Hematopoietic multipotent progenitor cell treated with erythropoietin and hydrocortisone succinate and interleukin-3 and kit ligand, for 17 days (in vitro differentiated cells): ENCODE results near the gene PRKAB1.
A peak's percentile ranks its signal among the peaks of the same experiment; 100 is the strongest.

ENCODE experiments used
- DNase-seq: peaks from one replicate; pipeline ENCODE4 v3.0.0-alpha.2; 2015; ENCODE audit warnings: low spot score

PRKAB1 gene

DNA sequence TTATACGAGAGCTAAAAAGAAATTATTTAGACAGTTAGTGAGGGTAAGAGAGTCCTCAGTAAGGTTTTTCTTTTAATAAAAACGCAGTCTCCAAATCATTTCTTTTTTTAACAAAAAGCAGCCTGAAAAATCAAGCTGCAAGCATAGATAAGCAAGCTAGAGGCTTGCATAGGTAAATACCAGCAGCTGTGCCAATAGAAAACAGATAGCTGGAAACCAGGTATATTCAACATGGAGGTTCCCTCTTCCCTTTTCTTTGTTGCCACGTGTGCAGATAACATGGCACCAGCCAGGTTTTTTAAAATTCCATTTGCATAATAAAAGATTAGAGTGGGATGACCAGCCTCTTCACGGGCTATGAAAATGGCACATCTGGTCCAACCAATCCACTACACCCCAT, 6.1 kb upstream of the PRKAB1 start:
- no peak for DNase-seq

DNA sequence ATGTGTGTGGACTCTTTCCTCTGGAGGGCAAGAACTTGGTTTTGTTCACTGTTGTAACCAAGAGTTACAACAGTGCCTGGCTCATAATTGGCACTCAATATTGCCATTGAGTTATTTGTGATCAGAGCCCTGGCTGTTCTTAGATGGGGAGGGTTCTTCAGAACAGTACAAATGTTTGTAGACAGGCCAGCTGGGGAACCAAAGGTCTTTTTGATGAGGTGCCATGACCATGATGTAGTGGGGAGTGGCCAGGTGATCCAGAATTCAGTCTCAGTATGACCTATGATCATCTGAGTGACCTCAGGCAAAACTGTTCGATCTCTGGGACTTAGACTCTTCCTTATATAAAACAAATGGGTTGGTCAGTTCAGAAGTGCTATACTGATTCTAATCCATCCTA, 3.3 kb upstream of the PRKAB1 start:
- no peak for DNase-seq

DNA sequence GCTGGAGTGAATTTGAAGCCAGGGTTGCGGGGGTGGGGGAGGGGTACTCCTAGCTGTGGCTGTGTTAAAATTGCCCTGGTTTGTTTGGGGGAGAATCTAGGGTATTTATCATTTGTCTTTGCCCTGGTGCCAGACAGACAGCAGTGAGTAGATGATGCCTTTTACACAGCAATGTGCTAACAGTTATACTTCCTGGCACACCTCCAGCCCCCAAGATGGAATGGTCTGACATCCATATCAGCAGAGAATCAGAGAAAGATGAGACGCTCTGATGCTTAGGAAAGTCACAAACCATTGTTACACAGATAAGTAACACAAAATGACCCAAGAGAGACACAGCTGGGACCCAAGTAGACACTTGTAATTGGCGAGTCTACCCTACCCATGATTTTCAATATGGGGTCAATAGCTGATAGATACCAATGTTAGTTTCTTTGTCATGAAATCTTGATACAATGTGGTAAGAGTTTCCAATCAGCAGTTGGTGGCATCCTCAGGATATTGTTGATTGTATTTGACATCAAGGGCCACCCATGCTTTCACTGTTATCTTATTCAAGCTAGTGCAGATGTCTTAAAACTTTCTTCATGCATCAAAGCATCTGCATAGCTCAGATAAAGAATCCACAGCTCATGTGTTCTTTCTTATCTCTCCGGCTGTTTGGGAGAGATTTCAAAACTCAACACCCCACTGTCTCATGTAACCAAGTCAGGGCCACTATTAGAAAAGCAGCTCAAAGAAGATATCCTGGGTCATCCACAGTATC, 2.6 kb upstream of the PRKAB1 start:
- peak; percentile 80 for DNase-seq

DNA sequence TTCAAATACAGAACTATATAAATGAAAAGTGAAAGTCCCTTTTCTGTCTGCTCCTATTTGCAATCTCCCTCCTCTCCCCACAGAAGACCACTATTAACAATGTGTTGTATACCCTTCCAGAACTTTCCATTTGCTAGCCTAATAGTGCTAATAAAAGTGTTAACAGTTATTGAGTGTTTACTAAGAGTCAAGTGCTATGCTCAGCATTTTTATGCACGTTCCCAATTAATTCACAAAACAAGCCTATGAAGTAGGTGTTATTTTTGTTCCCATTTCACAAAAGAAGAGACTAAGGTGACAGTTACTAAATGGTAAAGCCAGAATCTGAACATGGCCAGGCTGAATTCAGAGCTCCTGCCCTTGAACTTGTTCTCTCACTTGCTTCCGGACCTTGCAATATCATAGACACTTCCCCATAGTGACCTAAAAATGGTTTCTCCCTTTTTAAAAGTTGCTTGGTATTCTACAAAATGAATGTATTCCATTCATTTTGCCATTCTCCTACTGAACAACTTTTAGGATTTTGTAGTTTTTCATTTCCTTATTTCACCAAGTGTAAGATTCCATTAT, 1.6 kb upstream of the PRKAB1 start:
- peak; percentile 52 for DNase-seq

DNA sequence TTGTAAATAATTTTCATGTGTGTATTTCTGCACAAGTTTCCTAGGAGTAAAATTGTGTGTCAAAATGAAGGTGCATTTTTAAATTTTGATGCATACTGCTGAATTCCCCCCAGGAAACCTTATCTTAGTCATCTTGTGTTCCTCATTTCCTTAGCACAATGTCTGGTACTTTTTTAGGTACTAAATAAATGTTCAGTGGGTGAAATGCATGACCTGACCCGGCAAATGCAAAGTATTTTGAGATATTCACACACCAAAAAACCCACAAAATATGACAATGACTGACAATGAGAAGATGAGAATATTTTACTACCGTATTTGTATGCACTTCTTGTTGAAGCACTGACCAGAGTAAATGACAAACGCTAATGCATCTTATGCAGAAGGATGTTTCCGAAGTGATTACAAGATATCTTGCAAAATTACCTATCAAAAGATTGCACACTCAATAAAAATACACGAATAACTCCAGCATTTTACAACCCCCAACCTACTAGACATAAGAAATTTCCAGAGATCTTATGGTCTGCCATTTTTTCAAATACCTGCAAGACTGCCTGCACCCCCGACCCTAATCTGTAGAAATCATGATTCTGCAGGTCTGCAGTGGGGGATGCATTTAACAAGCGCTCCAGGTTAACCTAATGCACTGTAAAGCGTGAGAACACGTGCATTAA, 895 bp upstream of the PRKAB1 start:
- DNase-seq = no peak

DNA sequence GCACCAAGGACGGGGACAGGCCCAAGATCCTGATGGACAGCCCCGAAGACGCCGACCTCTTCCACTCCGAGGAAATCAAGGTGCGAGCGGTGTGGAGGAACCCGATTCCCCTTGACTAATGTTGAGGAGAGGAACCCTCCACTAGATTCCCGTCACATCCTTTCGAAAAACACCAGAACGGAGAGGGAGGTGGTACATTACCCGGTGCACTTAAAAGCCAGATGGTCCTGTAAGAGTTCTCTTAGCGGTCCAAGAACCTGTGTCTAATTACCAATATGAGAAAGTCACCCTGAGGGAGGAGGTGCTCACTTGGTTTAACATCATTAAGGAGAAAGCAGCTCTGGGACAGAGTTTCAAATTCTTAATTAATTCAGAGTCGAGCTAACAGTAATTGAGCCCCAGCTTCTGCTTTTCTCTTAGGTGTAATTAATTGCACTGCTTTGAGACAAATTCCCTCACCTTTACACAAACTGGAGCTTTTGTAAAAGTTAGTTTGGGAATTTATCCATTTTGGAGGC, 450 bp downstream of the PRKAB1 start:
- peak; percentile 50 for DNase-seq

DNA sequence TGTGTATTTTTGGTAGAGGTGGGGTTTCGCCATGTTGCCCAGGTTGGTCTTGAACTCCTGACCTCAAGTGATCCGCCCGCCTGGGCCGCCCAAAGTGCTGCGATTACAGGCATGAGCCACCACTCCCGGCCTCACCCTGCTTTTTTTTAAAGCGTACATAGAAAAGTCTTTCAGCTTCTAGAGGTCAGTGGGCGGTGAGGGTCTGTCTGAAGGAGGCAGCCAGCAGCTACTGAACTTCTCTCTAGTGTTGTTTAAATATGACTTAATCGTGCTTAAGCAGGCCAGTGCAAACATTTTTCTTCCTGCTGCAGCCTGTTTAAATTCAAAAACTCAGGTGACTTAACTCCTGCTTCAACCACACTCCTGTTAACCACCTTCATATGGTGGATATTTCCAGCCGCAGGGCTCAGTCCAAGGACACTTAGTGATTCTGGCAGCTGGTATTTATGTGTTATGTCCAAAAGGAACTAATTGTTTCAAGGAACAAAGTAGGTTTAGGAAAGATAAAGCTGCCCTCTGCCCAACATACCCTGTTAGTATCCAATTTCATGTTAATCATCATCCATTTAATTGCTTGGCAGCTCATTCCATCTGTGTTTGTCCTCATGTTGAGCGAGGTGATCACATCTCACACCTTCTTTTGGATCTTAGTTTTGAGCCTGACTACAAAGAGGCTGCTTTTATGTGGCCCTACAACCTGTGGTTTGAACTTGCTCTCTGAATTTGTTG, 2.0 kb downstream of the PRKAB1 start:
- DNase-seq = peak; percentile 31

DNA sequence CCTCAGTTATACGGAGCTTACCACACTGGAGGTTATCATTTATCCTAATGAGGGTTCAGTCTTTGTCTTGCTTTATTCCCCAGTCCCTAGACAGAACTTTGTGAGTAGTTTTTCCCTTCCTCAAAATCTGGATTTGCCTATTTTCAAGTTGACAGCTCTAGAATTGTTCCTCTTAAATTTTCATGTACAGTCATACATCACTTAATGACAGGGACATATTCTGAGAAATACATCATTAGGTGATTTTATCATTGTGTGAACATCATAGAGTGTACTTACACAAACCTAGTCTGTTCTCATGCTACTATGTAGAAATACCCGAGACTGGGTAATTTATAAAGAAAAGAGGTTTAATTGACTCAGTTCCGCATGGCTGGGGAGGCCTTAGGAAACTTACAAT, 3.1 kb downstream of the PRKAB1 start:
- no peak for DNase-seq

DNA sequence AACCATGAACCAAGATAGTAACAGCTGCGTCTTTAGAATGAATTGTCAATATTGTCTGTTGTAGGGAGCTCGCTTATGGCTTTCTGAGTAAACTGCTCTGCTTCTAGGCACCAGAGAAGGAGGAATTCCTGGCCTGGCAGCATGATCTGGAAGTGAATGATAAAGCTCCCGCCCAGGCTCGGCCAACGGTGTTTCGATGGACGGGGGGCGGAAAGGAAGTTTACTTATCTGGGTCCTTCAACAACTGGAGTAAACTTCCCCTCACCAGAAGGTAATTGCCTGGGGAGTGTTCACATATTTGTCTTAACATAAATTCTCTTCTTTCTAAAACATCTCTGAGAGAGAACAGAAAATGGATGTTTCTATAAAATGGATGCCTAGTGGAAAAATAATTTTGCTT, 4.3 kb downstream of the PRKAB1 start:
- peak; percentile 40 for DNase-seq

DNA sequence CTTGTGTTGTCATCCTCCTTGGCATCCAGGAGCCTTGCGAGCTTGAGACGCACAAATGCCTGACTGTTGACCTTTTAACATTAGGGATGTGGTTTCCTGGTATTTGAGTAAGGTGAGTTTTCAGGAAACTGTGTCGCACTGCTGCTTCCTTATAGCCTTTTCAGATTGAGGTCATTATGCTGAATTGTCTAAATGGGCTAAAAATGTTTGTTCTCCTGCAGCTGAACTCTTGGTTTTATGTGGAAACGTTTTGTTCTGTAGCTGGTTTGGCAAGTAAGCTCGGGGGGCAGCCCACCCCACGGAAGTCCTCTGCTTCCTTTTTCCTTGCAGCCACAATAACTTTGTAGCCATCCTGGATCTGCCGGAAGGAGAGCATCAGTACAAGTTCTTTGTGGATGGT, 5.7 kb downstream of the PRKAB1 start:
- no peak for DNase-seq

DNA sequence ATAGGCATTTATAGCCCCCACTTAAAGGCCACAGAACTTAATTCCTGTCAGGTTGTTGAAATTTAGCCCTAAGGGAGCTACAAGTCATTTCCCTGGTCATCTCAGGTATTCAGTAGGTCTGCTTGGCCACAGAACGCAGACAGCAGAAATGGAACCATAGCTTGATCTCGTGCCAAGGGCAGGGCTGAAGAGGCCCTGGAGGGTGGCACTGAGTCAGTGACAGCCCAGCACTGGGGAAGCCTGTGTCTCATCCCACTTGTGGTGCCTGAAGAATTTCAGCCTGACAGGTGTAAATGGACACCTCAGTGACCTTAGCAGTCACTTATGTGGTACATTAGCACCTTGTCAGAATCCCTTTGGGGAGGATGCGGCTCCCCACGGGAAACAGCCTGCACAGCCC, 6.6 kb downstream of the PRKAB1 start:
- no peak for DNase-seq

DNA sequence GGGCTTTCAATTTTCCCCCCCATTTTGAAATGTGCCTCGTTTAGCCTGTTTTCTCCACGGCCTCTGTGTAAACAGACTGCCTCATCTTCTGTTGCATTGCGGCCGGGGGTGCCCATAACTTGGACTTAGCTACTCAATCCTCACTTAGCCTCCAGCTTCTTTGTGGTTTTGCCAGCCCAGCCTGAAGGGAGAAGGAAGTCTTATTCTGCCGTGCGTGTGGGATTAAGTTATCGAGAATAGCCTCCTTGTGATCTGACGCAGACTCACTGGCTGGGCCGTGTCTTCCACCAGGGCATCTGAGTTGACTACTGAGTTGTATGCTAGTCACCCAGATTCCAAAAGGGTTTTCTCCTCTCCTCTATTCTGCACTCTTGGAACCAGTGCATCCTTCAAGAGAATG, 8.1 kb downstream of the PRKAB1 start:
- DNase-seq = no peak

DNA sequence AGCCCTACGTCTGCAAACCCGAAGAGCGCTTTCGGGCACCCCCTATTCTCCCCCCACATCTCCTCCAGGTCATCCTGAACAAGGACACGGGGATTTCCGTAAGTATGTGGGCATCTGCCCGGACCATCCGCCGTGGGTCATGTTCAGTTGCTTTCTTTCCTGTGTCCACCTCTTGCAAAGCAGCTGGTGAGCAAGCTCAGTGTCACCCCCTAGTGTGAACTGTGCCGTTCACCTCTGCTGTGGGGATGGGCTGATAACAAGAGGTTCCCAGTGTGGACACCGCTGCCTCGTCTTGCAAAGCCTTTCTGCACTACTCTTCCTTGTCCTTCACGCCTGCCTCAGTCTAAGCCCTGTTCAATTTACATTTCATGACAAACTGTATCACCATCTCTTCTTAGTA, 8.6 kb downstream of the PRKAB1 start:
- DNase-seq = no peak

DNA sequence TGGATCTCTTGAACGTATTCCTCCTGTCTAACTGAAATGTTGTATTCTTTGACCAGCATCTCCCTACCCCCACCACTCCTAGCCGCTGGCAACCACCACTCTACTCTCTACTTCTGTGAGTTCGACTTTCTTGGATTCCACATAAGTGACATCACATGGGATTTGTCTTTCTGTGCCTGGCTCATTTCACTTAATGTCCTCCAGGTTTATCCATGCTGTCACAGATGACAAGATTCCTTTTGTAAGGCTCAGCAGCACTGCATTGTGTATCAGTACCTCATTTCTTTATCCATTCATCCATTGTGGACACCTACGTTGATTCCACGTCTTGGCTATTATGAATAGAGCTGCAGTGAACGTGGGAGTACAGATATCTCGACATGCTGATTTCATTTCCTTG, 10.5 kb downstream of the PRKAB1 start:
- no peak for DNase-seq

DNA sequence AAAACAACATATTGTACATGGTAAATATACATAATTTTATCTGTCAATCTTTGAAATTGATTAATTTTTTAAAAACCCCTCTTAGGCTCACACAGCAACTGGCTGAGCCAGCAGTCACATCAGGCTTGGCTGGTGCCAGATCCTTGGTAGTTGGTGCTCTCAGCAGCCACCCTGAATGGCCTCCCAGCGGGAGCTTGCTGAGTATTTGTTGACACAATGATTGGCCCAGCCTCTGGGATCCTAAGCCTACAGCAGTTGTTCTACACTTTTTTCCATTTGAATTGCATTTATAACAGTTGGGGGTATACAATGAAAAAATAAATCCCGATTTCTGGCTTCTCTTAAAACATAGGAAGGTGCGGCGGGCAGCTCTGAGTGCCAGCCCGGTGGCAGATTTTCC, 11.1 kb downstream of the PRKAB1 start:
- DNase-seq = no peak

DNA sequence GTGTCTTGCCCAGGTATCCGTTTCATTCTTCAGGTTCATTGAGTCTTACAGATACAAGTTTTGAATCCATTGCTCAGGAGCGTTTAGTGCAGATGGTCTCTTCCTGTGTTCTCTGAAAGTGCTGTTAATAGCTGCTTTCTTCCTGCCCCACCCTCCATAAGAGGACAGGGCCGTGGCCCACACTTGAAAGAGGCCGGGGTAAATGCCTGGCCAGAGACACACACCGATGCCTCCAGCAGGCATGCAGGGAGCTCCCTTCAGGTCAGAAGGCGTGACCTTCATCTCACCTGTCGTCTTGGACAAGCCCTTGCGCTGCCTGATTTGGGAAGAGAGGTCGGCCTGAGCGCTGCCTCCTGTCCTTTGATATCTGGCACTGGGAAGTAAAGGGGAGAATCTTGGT, 11.6 kb downstream of the PRKAB1 start:
- DNase-seq = no peak

DNA sequence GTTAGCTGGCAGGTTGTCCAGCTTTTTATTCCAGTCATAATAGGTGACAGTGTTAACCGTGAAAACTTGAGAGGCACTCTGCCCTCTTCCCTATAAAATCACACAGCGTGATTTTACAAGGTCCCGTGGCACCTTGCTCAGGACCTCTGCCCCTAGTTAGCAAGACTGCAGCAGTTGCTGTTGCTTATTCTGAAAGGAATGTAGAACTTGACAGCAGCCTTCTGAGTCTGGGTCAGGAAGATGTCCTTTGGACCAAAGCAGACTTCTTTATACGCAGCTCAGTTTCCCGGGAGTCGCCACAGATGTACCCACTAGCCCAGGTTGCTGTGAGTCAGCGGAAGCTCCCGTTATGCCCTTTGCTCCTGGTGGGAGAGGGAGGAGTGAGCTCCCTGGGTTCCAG, 13.2 kb downstream of the PRKAB1 start:
- no peak for DNase-seq

DNA sequence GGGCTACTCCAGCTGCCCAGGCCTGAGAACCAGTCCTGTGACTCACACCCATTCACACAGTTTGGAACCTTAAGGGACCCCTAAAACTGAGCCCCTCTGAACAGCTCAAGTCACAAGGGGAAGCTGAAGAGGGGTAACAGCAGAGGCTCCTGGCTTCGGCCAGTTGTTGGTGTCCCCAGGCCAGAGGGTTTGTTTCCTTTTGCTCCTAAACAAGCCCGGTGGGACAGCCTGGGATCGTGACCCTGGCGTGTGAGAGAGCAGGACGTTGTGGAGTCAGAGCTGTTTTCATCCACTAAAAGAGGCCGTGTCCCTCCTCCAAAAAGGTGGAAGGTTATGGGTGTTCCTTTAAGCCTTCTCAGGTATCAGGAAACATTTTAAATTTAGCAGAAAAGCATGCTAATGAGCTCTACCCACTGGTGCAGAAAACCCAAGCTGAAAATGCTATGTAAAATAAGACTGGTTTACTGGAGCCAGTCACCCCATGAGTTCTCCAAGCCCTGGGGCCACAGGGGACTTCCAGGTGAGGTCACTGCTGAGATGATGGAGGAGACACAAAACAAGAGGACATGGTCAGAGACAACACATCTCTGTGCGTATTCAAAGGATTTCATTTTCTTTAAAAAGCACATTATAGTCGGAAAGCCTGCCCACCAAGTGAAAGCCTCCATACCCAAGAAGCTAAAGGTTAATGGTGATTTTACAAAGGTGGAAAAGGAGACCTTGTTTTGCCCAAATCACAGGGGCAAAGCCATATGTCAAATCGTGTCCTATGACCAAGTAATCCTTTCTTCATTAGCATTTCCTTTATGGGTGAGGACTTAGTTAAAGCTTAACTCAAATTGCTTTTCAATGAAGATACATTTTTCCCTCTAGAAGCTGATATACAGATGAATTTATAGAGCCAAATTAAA, 14.1 kb downstream of the PRKAB1 start:
- DNase-seq = no peak

DNA sequence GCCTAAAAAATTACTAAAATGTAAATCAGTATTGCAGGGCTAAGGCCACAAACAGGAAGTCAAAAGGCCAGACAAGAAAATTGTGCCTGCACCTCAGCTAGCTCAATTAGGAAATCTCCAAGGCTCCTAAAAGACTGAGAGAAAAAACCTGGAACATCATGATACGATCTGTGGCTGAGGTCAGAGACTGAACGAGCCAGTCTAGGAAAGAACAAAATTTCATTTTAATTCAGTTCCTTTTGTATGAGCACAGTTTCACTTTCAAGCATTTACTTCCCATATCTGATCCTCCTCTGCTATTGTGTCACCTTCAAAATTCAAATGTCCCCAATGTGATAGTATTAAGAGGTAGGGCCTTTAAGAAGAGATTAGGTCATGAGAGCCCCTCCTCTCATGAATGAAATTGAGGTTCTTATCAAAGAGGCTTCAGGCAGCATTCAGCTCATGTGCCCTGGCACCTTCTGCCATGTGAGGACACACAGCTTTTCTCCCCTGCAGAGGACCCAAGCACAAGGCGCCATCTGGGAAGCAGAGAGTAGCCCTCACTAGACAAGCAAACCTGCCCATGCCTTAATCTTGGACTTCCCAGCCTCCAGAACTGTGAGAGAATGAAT, 14.8 kb downstream of the PRKAB1 start:
- no peak for DNase-seq

DNA sequence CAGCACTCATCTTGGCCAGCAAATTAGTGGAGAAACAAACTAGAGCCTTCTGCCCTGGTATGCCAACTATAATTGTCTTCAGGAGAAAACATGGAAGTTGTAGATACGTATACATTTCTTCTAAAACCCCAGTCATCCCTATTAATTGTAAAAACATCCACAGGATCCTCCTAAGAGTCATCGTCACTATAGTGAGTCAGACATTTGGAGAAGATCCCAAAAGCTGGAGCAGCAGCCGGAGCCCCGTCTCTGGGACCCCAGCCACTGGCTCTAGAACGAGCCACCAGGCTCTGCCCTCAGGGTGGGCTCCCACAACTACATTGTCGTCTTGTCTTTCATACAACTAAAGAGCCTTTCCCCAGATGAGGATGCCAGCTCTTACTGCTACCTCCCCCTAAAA, 15.5 kb downstream of the PRKAB1 start:
- DNase-seq = no peak

DNA sequence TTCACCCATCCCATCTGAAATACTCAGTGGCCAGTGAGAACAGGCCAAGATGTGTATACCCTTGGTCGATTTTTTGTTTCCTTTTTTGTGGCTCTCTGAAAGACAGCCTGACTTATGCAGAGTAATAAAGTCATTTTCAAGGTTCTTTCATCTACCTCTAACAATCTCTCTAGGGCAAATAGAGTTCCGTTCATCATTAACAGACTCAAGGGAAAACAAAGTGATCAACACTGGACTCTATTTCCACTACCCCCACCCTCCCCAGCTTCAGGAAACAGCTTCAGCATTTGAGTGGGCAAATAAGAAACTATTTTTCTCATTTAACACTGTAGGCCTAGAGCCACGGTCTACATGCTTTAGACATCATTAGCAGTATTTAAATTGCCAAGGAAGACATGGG, 15.9 kb downstream of the PRKAB1 start:
- DNase-seq = no peak
